Ovary (tissue), 3 donors: Measurements from ENCODE around the gene BIRC3.

Experiments used
- POLR2A ChIP-seq: fragments of 450-650 bp; IDR thresholded peaks from one replicate; pipeline ENCODE4 v1.6.1; 2017; ENCODE audit warnings: antibody characterized with exemption, mild to moderate bottlenecking, moderate library complexity
- TF ChIP-seq, protein P1 (sequence below), 3 donors: fragments of 450-650 bp in 2 of 3; fragments of 200-600 bp in 1 of 3; IDR thresholded peaks; one replicate each; pipeline versions ENCODE4 v1.5.1 to v1.8.0; 2016 to 2022; ENCODE audit warnings: antibody characterized with exemption in 3 of 3, mild to moderate bottlenecking in 1 of 3
- donor health status: DM: no; HTN: no; CAD: no.

DNA sequence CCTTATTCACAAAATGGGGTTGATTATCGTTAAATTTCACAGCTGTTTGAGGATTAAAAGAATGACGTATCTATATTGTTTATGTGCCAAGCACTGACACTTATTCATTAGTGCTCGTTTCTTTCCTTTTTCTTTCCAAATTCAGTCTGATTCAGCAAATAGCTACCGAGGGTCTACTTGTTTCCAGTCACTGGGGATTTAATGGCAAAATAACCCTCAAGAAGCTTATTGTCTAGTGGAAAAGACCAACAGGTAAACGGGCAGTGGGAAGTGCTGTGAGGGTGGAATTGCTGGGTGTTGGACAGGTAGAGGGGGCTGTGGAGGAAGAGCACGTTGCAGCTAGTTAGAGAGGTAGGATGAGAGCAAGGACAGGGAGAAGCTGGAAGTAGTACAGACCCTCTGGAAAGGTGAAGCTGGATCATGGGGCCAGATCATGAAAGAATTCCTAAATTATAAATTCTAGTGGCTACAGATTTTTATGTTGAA lies 48.3 kb upstream of the BIRC3 start:
- TF ChIP-seq, protein P1, sequence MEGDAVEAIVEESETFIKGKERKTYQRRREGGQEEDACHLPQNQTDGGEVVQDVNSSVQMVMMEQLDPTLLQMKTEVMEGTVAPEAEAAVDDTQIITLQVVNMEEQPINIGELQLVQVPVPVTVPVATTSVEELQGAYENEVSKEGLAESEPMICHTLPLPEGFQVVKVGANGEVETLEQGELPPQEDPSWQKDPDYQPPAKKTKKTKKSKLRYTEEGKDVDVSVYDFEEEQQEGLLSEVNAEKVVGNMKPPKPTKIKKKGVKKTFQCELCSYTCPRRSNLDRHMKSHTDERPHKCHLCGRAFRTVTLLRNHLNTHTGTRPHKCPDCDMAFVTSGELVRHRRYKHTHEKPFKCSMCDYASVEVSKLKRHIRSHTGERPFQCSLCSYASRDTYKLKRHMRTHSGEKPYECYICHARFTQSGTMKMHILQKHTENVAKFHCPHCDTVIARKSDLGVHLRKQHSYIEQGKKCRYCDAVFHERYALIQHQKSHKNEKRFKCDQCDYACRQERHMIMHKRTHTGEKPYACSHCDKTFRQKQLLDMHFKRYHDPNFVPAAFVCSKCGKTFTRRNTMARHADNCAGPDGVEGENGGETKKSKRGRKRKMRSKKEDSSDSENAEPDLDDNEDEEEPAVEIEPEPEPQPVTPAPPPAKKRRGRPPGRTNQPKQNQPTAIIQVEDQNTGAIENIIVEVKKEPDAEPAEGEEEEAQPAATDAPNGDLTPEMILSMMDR (IDR thresholded peaks at IDR 0.05): peak in 1 of 3 donors; percentile 1
- TF ChIP-seq POLR2A: peak; percentile 30
